ENCODE measurements around the gene ANKRD13B. TPM values are rescaled to one million over a fixed set of nuclear protein-coding genes. Genes with fewer than 3 reads are reported as not detected.
A peak's percentile ranks its signal among the peaks of the same experiment; 100 is the strongest.

ANKRD13B gene
- total and polyA plus RNA-seq, 2 of the 13 experiments (the other 11 are each of a cell fraction or from before 2014, with no cell fraction given), result 1.7 to 1.8 TPM

- TF ChIP-seq, protein P1, sequence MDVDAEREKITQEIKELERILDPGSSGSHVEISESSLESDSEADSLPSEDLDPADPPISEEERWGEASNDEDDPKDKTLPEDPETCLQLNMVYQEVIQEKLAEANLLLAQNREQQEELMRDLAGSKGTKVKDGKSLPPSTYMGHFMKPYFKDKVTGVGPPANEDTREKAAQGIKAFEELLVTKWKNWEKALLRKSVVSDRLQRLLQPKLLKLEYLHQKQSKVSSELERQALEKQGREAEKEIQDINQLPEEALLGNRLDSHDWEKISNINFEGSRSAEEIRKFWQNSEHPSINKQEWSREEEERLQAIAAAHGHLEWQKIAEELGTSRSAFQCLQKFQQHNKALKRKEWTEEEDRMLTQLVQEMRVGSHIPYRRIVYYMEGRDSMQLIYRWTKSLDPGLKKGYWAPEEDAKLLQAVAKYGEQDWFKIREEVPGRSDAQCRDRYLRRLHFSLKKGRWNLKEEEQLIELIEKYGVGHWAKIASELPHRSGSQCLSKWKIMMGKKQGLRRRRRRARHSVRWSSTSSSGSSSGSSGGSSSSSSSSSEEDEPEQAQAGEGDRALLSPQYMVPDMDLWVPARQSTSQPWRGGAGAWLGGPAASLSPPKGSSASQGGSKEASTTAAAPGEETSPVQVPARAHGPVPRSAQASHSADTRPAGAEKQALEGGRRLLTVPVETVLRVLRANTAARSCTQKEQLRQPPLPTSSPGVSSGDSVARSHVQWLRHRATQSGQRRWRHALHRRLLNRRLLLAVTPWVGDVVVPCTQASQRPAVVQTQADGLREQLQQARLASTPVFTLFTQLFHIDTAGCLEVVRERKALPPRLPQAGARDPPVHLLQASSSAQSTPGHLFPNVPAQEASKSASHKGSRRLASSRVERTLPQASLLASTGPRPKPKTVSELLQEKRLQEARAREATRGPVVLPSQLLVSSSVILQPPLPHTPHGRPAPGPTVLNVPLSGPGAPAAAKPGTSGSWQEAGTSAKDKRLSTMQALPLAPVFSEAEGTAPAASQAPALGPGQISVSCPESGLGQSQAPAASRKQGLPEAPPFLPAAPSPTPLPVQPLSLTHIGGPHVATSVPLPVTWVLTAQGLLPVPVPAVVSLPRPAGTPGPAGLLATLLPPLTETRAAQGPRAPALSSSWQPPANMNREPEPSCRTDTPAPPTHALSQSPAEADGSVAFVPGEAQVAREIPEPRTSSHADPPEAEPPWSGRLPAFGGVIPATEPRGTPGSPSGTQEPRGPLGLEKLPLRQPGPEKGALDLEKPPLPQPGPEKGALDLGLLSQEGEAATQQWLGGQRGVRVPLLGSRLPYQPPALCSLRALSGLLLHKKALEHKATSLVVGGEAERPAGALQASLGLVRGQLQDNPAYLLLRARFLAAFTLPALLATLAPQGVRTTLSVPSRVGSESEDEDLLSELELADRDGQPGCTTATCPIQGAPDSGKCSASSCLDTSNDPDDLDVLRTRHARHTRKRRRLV (CRISPR knock-in tag; IDR thresholded peaks at IDR 0.05), result peak; percentile 58; the same call in 1 of the 2 replicates
- TF ChIP-seq STAT6 (CRISPR knock-in tag; IDR thresholded peaks at IDR 0.05; ENCODE audit: borderline replicate concordance), result no peak
- no peak for TF ChIP-seq ZNF550 (CRISPR knock-in tag; IDR thresholded peaks at IDR 0.05; ENCODE audit: borderline replicate concordance)
- no peak for TF ChIP-seq JUND (CRISPR knock-in tag; IDR thresholded peaks at IDR 0.05)
- TF ChIP-seq ZNF740 (CRISPR knock-in tag; IDR thresholded peaks at IDR 0.05), result no peak
- no peak for TF ChIP-seq AHR (CRISPR knock-in tag; IDR thresholded peaks at IDR 0.05)
- peak; percentile 82; the same call in 1 of the 2 replicates for TF ChIP-seq ZNF317 (CRISPR knock-in tag; IDR thresholded peaks at IDR 0.05)
- no peak for TF ChIP-seq HOMEZ (CRISPR knock-in tag; IDR thresholded peaks at IDR 0.05; ENCODE audit: low read depth)
- no peak for TF ChIP-seq CREB1 (IDR thresholded peaks at IDR 0.05)
- no peak for TF ChIP-seq CREB1 (CRISPR knock-in tag; IDR thresholded peaks at IDR 0.05)
- TF ChIP-seq FIP1L1 (IDR thresholded peaks at IDR 0.05; ENCODE audit: borderline replicate concordance, insufficient read depth, low read depth, low read length), result no peak
- TF ChIP-seq ZBTB10 (CRISPR knock-in tag; IDR thresholded peaks at IDR 0.05; ENCODE audit: borderline replicate concordance), result no peak; the same call in 1 of the 2 replicates
- TF ChIP-seq ZNF382 (CRISPR knock-in tag; IDR thresholded peaks at IDR 0.05; ENCODE audit: borderline replicate concordance), result no peak
- no peak for TF ChIP-seq NR3C1 (CRISPR knock-in tag; IDR thresholded peaks at IDR 0.05)
These were observed 27.1 kb upstream of the ANKRD13B start (continued) for GRCh38 chr17:29565643-29566472.

All from HepG2 (cell line).